Occipital lobe (tissue), 2 donors: Measurements from ENCODE around the gene KIF26A. TPM values are rescaled to one million over a fixed set of nuclear protein-coding genes. Genes with fewer than 3 reads are reported as not detected.

Source experiments
- DNase-seq: peaks from one replicate; lab custom pipeline; 2025; lab: John Stamatoyannopoulos, UW
- total RNA-seq: library from RNA; depleted of rRNA; stranded (reverse); fragments of >200 nt; gene quantifications from one replicate; pipeline ENCODE4 v1.2.3, GENCODE V29; 2014

KIF26A gene
- total RNA-seq, 1 donor from 2014 or later = 13.1 TPM

DNA sequence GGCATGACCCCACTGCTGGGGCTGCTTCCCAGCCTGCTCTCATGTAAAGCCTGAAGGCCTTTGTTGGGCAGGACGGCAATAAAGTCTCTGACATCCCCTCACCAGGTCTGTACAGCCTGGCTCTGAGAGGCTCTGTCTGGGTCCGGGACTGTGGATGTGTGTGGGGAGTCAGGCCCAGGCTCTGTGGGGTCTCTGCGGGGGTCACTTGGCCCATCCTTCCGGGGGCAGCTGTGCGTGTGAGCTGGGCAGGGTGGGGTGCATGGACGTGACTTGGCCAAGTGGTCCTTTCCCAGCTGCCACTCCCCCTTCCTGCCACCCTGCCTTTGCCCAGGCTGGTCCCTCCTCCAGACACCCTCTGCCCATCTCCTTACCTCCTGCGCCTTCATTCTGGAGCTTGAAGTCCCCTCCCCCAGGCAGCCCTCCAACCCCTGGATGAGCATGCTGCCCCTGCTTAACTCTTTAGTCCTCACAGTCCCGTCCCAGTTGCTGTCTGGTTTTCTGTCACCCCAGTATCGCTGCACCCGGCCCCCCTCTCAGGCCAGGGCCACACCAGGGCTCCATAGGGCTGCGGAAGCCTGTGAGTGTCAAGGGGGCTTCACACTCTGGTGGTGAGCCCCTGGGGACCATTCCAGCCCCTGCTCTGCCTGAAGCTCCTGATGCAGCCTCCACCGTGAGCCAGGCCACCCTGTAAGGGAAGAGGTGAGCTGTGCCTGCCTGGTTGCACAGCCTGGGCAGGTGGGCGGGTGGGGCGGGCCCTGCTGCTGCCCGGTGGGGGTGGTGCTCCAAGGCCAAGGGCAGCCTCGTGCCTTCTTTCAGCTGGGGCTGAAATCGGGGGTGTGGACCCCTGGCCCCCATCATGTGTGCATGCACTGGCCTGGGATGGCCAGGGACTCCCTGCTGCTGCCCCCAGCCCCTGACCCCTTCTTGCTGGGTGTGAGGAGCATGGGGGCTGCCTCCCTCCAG lies 25.5 kb upstream of the KIF26A start:
- no peak for DNase-seq

DNA sequence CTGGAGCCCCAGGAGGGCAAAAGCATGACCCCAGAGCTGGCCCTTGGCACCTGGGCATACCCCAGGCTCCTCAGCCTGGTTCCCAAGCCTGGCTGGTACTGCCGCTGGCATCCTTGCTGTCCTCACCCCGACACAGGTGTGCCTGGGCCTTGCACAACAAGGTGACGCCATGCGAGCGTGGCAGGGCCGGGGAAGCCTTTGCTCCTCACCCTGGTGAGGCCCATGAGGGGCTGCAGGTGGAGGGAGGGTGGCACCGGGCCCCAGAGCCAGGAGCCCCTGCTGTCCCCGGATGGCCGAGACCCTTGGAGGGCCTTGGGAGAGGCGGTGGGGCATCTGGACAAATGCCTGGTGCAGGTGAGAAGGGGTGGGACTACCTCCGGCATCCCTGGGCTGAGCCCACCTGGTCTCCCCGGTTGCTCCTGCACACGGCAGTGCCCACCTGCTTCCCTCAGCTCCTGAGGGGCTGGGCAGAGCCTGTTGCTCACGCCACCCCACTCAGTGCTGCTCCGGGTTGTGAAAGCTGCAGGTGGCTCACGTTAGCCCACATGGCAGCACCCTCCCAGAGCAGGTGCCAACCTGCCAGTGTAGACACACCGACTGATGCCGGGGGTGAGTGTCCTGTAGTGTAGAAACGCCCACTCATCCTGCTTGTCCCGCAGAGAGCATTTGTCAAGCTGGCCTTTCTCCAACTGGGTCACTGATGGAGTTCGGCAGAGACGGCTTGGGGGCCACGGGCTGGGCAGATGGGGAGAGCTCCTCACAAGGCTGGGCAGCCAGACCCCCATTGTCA lies 24.6 kb upstream of the KIF26A start:
- no peak for DNase-seq

DNA sequence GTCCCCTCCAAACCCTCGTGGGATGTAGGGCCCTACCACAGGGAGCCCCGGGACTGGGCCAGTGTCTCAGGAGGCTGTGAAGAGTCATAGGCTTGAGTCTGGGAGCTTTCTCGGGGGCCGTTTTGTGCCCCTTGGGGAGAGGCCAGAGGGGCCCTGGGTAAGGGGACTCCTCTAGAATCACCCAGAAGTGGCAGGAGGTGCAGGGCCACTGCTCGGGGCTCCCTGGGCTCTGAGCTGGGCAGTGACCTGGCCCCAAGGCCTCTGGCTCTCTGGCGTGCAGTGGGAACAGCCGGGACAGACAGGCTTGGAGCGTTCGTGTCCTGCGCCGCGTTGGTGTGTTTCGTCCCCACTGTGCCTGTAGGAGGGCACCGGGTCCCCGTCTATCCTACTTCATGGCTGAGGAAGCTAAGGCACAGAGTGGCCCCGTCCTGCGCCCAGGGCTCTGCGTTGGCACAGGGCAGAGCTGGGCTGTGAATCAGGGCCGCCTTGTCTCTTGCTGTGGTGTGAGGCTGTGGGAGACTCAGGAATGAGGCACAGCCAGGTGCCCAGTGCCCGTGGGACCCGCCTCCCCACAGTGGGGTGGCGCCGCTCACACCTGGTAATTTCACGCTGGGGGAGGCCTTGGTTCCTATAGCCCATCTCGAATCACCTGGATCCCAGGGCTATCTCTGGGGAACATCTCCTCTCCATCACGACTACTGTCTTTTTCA lies 23.8 kb upstream of the KIF26A start:
- no peak for DNase-seq

DNA sequence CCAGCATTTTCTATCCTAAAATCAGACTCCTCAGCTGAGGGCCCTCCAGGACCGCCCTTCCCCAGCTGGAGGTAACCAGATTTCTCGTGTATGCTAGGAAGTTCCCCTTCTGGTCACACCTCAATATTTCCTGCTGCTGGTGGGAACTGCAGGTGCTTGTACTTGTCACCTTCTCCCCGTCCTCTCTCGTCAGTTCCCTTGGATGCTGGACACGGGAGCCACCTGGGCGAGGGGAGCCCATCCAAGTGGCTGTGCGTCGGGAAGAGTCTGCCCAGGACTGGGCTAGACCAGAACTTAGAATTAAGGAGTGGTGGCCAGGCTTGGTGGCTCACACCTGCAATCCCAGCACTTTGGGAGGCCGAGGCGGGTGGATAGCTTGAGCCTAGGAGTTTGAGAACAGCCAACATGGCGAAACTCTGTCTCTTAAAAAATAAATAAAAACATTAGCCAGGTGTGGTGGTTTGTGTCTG lies 23.2 kb upstream of the KIF26A start:
- no peak for DNase-seq

DNA sequence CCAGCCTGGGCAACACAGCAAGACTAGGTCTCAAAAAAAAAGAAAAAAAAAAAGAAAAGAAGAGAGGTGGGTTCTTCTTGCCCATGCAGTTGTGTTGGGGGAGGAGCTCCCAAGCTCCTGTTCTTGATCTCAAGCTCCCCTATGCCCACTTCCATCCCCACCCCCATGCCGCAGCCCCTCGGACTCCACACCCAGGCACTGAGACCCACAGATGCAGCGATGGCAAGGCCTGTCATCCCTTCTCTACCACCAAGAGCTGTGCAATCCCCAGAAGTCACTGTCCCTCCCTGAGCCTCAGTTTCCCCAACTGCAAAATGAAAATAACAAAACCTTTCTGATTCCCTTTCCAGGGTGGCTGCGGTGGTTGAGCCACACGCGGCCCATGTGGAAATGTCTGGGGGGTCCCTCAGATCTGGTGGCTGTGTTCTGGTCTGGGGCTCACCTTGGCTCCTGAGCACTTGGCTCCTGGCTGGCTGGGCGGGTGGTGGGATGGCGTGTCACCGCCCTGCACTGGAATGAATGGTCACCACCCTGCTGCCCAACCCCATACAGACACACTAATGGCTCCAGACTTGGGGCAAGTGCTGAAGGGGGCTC lies 22.6 kb upstream of the KIF26A start:
- DNase-seq = no peak

DNA sequence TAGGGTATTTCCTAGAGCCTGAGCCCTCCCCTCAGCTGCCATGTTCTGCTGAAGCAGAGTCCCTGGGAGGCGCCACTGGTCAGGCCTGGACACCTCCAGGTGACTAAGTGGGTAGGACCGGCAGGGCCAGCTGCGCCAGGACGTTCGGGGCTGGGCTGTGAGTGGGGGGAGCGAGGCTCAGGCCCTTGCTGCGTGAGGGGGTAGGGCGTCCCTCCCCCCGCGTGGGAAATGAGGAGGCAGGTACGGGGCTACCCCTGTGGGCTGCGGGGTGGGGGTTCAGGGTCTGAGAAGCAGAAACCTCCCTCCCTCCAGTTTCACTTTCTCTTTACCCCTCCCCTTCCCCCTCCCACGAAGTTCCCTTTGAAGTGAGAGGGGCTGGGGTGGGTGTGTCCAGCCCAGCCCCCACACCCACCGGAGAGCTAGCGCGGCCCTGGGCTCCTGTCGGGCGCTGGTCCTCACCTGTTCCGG lies 22.1 kb upstream of the KIF26A start:
- no peak for DNase-seq

DNA sequence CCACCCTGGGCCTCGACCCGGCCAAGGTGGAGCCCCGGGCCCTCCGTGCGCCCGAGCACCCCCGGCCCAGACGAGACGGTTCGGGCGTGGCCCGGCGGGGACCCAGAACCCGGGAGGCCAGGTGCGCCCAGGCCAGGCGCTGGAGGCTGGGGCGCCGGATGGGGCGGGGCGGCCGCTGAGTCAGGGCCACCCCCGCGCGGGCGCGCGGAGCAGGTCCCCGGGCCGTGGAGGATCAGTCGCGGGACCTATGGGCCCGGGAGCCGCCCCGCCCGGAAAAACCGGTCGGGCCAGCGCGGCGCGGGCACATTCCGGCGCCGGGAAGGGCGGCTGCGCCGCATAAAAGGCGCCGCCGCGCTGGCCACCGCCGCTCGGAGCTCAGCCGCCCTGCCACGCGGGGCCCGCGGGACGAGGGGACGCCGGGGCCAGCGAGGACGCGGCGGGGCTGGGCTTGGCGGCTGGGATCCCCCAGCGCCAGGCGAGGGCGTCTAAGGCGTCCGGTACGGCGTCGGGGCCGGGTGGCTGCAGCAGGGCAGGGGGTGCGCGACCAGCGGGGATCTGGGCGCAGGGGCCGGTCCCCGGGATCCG lies 21.5 kb upstream of the KIF26A start:
- no peak for DNase-seq

DNA sequence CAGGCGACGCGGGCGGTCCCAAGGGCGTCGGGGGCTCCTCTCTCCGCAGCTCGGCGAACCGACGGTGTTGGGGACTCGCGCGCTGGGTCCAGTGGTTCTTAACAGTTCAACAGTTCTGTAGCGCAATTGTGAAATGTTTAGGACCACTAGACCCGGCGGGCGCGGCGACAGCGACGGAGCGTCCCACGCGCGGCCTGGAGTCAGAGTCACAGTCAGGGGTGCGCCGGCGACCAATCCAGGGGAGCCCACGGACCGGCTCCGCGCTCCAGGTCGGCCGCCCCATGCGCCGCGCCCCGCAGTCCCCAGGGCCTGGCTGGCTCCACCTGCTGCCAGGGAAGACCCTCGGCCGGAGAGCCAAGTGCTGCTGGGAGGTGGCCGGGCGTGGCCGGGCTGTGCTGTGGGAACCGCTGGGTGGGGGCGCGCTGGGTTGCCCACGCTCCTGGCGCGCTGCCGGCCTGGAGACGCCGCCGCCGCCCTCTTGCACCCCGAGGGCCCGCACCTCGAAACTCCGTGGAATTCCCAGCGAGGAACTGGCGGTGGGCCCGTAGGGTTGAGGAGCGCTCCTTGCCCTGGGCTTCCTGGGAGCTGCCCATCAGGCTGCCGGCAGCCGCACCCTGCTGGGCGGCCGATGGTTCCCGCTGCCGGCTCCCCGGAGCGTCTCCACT lies 20.9 kb upstream of the KIF26A start:
- DNase-seq = no peak

DNA sequence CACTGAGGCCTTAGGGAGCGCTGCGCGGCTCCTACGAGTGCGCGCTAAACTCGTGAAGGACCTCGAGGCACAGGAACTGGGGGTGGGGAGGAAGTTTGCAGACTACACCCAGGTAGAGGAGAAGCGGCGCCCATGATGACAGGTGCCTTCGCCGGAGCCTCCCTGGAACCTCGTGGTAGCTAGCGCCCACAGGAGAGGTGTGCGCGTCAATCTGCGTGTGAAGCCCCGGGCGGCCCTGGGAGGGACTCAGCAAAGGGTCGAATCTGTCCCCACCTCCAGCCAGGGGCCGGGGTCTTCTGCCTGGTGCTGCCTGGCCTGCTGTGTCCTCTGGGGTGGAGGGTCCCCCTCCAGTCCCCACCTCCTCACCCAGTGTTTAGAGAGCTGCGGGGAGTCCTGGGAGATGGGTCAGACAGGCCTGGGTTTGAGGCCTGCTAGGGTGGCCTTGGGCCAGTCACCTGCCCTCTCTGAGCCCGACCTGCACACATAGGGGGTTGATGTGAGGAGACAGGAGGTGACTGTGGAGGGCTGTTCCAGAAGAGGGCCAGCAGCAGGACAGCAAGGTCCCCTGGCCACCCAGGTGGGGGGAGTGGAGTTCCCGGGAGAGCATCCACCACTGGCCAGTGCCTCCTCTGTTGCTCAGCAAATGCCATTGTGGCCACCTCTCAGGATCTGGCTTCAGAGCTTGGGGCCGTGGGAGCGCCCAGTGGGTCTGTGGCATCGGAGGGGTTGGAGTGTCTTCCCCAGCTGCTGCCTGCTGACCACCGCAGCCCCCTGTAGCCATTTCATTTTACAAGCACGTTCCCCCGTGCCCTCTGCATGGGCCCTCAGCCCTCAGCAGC lies 20.2 kb upstream of the KIF26A start:
- no peak for DNase-seq

DNA sequence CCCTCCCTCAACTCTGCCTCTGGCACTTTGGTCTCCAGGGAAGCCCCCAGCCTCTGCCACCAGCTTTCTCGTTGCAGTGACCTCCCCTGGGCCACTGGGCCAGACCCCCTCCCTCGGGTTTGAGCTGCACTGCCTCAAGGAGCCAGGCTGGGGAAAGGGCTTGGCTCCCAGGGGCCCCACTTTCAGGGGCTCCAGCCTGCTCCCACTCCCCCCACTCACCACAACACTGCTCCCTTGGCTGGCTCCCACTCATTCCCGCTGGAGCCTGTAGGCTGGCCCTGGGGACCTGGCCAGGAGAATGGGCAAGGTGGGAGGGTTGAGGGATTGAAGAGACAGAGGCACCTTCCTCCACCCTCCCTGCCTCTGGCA lies 19.3 kb upstream of the KIF26A start:
- DNase-seq = no peak

DNA sequence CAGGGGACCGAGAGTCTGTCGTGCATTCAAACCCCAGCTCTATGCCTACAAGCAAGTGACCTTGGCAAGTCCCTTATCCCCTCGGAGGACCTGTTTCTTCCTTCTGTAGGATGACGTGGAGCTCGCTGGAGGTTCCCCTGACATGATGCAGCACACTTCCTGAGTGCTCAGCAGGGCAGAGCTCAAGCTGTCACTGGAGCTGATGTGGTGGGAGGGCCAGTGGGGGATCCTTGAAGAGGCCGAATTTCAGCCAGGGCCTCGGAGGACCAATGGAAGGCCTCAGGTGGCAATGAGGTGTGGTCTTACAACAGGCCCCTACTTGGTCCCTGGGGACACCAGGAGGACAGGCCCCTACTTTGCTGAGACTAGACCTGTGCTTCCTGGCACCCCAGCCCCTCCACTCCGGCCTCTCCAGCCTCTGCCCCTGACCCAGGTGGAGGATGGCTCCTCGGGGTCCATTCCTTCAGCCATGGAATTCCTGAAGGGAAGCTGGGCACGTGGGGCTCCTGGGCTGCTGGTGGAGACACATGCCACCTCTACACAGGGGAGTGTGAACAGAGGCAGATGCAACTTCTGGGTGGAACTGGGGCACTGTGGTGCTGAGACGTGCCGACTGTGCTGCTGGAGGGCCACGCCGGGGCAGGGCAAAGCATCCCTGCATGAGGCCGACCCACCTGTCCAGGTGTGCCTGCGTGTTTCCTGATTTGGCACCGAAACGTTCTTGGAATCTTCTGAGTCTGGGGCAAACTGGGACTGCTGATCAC lies 18.7 kb upstream of the KIF26A start:
- DNase-seq = no peak

DNA sequence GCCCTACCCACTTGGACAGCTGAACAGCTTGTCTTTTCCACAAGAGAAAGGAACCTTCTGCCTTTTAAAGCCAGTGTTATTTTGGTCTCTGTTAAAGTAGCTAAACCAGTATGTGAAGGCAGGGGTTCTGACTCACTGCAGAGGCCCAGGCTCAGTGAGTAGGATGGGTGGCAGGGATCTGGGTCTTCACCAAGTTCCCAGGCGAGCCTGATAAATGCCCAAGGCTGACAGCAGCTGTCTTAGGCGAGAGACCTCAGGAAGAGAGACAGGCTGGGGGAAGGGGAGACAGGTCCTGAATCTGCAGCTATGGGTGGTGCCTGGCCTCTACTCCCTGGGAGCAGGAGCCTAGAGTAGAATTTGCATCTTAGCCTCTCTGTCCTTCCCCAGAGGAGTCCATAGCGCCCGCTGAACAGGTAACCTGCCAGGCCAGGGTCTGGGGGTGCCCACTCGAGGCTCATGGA lies 18.1 kb upstream of the KIF26A start:
- no peak for DNase-seq

DNA sequence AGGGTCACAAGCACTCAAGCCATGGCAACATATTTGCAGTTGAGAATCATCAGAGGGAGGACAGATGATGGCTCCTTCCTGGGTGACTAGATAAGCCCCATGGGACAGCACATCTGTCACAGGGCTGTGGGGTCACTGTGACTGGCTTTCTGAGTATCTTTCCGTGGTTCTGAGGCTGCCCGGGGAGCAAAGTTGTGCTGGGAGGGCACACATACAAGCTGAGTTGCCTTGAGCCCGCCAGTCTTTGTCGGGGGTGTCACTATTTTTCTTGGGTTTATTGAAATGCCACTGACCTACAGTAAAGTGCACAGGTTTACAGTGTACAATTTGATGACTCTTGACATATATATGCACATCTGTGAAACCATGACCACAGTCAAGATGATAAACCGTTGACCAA lies 17.2 kb upstream of the KIF26A start:
- no peak for DNase-seq

DNA sequence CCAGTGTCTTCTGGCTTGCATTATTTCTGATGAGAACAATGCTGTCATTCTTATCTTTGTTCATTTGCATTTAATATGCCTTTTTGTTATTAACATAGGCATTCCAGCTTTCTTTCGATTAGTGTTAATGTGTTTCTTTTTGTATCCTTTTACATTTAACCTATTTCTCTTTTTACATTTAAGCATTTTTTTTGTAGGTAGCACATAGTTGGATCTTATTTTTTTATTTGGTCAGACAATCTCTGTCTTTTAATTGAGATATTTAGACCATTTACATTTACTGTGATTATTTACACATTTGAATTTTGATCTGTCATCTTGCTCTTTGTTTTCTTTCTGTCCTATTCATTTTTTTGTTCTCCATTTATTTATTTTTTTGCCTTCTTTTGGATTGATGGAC lies 14.5 kb upstream of the KIF26A start:
- DNase-seq = no peak

DNA sequence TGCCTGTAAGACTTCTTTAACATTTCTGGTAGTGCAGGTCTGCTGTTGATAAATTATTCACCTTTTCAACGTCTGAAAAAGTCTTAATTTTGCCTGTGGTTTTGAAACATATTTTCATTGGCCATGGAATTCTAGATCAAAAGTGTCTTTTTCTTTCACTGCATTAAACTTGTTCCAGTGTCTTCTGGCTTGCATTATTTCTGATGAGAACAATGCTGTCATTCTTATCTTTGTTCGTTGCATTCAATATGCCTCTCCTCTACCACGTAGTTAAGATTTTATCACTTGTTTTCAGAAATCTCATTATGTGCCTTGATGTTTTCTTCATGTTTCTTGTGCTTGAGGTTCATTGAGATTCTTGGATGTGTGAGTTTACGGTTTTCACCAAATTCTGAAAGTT lies 13.4 kb upstream of the KIF26A start:
- no peak for DNase-seq

DNA sequence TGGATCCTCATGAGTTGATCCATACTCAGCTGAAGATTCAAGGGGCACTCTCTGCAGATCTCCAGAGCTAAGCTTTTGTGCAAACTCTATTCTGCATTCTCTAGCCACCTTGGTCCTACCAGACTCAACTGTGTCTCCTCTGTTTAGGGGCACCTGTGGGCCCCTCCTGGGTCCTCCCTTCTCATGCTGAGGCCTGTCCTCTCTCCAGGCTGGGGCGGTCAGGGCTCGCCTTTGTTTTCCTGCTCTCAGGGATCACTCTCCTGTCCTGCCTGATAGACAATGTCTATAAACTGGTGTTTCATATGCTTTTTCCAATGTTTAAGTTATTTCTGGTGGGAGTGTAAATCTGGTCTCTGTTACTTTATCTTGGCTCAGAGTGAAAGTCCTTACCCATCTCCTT lies 11.6 kb upstream of the KIF26A start:
- DNase-seq = no peak

DNA sequence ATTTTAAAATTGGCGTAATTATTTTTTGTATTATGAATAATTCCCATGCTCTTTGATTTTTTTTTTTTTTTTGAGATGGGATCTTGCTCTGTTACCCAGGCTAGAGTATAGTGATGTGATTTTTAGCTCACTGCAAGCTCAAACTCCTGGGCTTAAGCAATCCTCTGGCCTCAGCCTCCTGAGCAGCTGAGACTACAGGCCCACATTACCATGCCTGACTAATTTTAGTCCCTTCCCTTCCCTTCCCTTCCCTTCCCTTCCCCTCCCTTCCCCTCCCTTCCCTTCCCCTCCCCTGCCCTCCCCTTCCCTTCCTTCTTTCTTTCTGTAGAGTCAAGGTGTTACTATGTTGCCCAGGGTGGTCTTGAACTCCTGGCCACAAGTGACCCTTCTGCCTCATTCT lies 9.4 kb upstream of the KIF26A start:
- DNase-seq = no peak

DNA sequence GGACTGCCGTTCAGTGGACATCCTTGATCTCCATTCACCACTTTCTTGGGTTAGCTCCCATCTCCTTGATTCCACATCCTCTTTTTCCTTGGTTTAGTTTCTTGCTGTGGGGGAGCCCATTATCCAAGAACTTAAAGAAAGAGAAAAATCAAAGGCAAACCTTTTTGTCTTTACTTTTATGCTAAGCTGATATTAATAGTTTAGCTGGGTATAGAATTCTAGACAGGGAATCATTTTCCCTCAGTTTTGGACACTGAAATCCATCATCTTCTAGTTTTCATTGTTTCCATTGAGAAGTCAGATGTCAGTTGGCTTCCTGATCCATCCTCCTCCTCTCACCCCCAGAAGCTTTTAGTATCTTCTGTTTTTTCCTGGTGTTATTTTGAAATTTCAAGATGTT lies 8.8 kb upstream of the KIF26A start:
- no peak for DNase-seq
